MCF 10A (cell line): Measurements from ENCODE around the gene TRAPPC6A. TPM values are rescaled to one million over a fixed set of nuclear protein-coding genes. Genes with fewer than 3 reads are reported as not detected.

Experiments
- BruUV-seq: library from RNA; stranded (reverse); fragments of 400-500 nt; replicated peaks from 2 replicates; lab custom pipeline; 2021; lab: Mats Ljungman, UMichigan
- CTCF ChIA-PET: fragments of 300-600 bp; sonication (Branson Sonifier 250); formaldehyde crosslinking; extraction: SDS; loops from one replicate; lab custom pipeline; 2021; ENCODE audit warnings: antibody characterized with exemption, inconsistent platforms; lab: Yijun Ruan, JAX
- POLR2A ChIA-PET: fragments of 300-600, 350-650 bp; sonication (Branson Sonifier 250); formaldehyde crosslinking; extraction: SDS; loops from one replicate; lab custom pipeline; 2020; ENCODE audit warnings: antibody characterized with exemption, inconsistent platforms; lab: Yijun Ruan, JAX
- DNase-seq: peaks from one replicate; pipeline ENCODE4 v3.0.0-alpha.2; 2018; ENCODE audit not compliant: unreplicated experiment
- H3K27ac Mint-ChIP-seq: one replicate; pipeline ENCODE4 v1.8.0; 2022; ENCODE audit warnings: mild to moderate bottlenecking, low read depth, mixed read lengths; ENCODE audit not compliant: unreplicated experiment
- H3K27me3 Mint-ChIP-seq: one replicate; pipeline ENCODE4 v1.8.0; 2022; ENCODE audit warnings: mixed read lengths; ENCODE audit not compliant: insufficient read depth, unreplicated experiment
- H3K36me3 Mint-ChIP-seq: one replicate; pipeline ENCODE4 v1.8.0; 2022; ENCODE audit warnings: mild to moderate bottlenecking, moderate library complexity, mixed read lengths; ENCODE audit not compliant: insufficient read depth, unreplicated experiment
- H3K4me1 Mint-ChIP-seq: one replicate; pipeline ENCODE4 v1.8.0; 2022; ENCODE audit warnings: mixed read lengths; ENCODE audit not compliant: insufficient read depth, unreplicated experiment
- H3K4me3 Mint-ChIP-seq: one replicate; pipeline ENCODE4 v1.8.0; 2022; ENCODE audit warnings: mild to moderate bottlenecking, moderate library complexity, mixed read lengths; ENCODE audit not compliant: unreplicated experiment
- H3K9me3 Mint-ChIP-seq: one replicate; pipeline ENCODE4 v1.8.0; 2022; ENCODE audit warnings: mixed read lengths; ENCODE audit not compliant: unreplicated experiment
- CTCF ChIP-seq: fragments of 200-600 bp; IDR thresholded peaks from one replicate; pipeline ENCODE4 v1.8.0; 2022; ENCODE audit warnings: antibody characterized with exemption, mild to moderate bottlenecking; ENCODE audit not compliant: unreplicated experiment
- intact Hi-C: fragments of 100-400 bp; cut with micrococcal nuclease; formaldehyde crosslinking; loops from 2 replicates; pipeline ENCODE4 v1.14.1; 2022
- total RNA-seq: library from RNA; stranded (reverse); gene quantifications from 2 replicates; pipeline ENCODE4 v1.2.3, GENCODE V29; 2022

The TRAPPC6A gene
- total RNA-seq, 1 experiment from 2014 or later: 14.4 TPM

DNA sequence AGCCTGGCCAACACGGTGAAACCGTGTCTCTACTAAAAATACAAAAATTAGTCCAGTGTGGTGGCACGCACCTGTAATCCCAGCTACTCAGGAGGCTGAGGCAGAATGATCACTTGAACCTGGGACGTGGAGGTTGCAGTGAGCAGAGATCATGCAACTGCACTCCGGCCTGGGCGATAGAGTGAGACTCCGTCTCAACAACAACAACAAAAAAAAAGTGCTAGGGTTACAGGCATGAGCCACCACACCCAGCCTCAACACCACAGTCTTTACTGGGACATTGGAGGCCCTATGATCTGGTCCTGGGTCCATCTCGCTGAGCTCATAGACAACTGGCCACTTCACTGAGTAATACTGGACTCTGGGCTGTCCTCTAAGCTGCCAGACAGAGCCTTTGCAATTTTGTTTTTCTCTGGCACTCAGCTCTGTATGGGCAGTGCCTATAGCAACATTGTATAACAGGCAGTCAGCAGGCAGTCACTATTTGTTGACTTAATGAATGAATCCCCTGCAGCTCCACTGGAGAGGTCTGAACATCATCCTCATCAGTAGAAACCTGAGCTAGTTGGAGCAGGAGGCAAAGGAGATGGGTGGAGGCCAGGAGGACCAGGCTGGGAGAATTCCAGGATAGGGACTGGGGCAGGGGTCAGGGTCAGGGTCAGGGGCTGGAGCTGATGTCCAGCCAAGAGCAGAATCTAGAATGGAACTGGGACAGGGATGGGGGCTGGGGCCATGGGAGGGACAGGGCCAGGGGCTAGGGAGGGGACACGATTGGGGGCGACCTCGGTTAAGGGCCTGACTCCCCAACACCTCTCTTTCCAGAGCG is 8.7 kb upstream of the TRAPPC6A start:
- H3K27ac Mint-ChIP-seq: no peak overlapping the region
- BruUV-seq: no TSS peak
- no peaks in the 10 kb centered on the region for H3K9me3 Mint-ChIP-seq
- H3K36me3 Mint-ChIP-seq: no peaks in the 10 kb centered on the region
- peaks cover 6% of the 10 kb centered on the region for H3K4me1 Mint-ChIP-seq
- no peak overlapping the region for H3K4me3 Mint-ChIP-seq
- no peak for TF ChIP-seq CTCF
- ChIA-PET POLR2A (interaction anchor here (1.9 kb wide), 1 partner anchor 8 kb away, joined by 11 read pairs; the partner anchor contains the start of genes BLOC1S3 and TRAPPC6A), CTCF (interaction anchor here (0.6 to 1.9 kb wide), 12 partner anchors 8 to 169 kb away, joined by 3 to 6 read pairs (median 4); partner anchors contain the start of gene BLOC1S3)
- intact Hi-C loops: no loop called here
- H3K27me3 Mint-ChIP-seq: no peaks in the 10 kb centered on the region
- no peak for DNase-seq

- Mint-ChIP-seq H3K4me3 (no peak overlapping the region), H3K27me3 (no peaks in the 10 kb centered on the region), H3K4me1 (peaks cover 19% of the 10 kb centered on the region), H3K9me3 (no peaks in the 10 kb centered on the region), H3K27ac (no peak overlapping the region), H3K36me3 (no peaks in the 10 kb centered on the region)
- DNase-seq: no peak
- intact Hi-C loops: no loop called here
- POLR2A ChIA-PET: no interaction called here
- BruUV-seq: no TSS peak
- CTCF ChIA-PET: interaction anchor here (0.6 kb wide), 1 partner anchor 53 kb away, joined by 4 read pairs; no protein-coding TSS in a partner anchor
- no peak for TF ChIP-seq CTCF
These were observed 6.1 kb upstream of the TRAPPC6A start for GRCh38 chr19:45184115-45184514.

- POLR2A ChIA-PET: interaction anchor here (1.2 kb wide), 1 partner anchor 91 kb away, joined by 4 read pairs; no protein-coding TSS in a partner anchor
- peaks cover 19% of the 10 kb centered on the region for H3K4me1 Mint-ChIP-seq
- no peaks in the 10 kb centered on the region for H3K27me3 Mint-ChIP-seq
- peak overlapping the region; percentile 31 for H3K27ac Mint-ChIP-seq
- BruUV-seq: no TSS peak
- no peak for TF ChIP-seq CTCF
- CTCF ChIA-PET: interaction anchor here (0.6 to 1.1 kb wide), 4 partner anchors 15 to 67 kb away, joined by 3 read pairs; no protein-coding TSS in a partner anchor
- intact Hi-C loops: no loop called here
- peaks cover 4% of the 10 kb centered on the region for H3K36me3 Mint-ChIP-seq
- DNase-seq: peak; percentile 64
- H3K9me3 Mint-ChIP-seq: no peaks in the 10 kb centered on the region
- H3K4me3 Mint-ChIP-seq: no peak overlapping the region
These were observed 4.7 kb upstream of the TRAPPC6A start for GRCh38 chr19:45182758-45183157.

DNA sequence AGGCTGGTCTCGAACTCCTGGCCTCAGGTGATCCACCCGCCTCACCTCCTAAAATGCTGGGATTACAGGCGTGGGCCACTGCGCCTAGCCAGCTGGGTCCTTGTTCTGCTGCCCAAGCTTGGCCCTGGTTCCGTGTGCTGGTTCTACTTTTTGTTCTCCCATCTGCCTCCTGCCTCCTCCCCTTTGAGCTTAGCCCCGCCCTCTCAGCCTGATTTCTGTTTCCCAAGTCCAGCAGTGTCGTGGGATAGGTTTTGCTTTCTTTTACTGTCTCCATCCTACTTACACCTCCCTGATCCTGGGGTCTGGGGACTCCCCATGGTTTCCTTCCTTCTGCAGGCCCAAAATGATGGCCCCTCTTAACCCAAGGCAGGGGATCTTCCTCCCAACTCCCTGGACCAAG is 2.9 kb upstream of the TRAPPC6A start:
- no peak for TF ChIP-seq CTCF
- H3K36me3 Mint-ChIP-seq: peaks cover 4% of the 10 kb centered on the region
- no peaks in the 10 kb centered on the region for H3K9me3 Mint-ChIP-seq
- BruUV-seq: no TSS peak
- CTCF ChIA-PET: interaction anchor here (0.6 to 0.7 kb wide), 3 partner anchors 158 to 288 kb away, joined by 3 read pairs; no protein-coding TSS in a partner anchor
- POLR2A ChIA-PET: interaction anchor here (0.6 to 0.9 kb wide), 2 partner anchors 15 to 229 kb away, joined by 3 read pairs; no protein-coding TSS in a partner anchor
- H3K27ac Mint-ChIP-seq: no peak overlapping the region
- peak overlapping the region; percentile 87 for H3K4me3 Mint-ChIP-seq
- intact Hi-C loops: no loop called here
- H3K4me1 Mint-ChIP-seq: peaks cover 19% of the 10 kb centered on the region
- DNase-seq: no peak
- H3K27me3 Mint-ChIP-seq: no peaks in the 10 kb centered on the region
